HepG2 (cell line): ENCODE results near the gene TTC6. TPM values are rescaled to one million over a fixed set of nuclear protein-coding genes. Genes with fewer than 3 reads are reported as not detected.

ENCODE experiments used
- CBX2 ChIP-seq, 2 experiments: fragments of 200-600 bp in 1 of 2; sonication (generic); formaldehyde crosslinking in 1 of 2; IDR thresholded peaks; 2 replicates each; pipeline versions ENCODE4 v1.7.0 to v1.8.1; 2018 to 2022; ENCODE audit warnings: low read depth in 2 of 2, low read length in 1 of 2, mild to moderate bottlenecking in 1 of 2, missing genetic modification reagents in 1 of 2
- CENPBD1 ChIP-seq: sonication (generic); formaldehyde crosslinking; IDR thresholded peaks from 2 replicates; pipeline ENCODE4 v1.8.0; 2022; ENCODE audit warnings: missing genetic modification reagents, low read depth, mild to moderate bottlenecking, borderline replicate concordance
- ELK4 ChIP-seq: sonication (generic); formaldehyde crosslinking; IDR thresholded peaks from 2 replicates; pipeline ENCODE4 v1.9.0; 2021; ENCODE audit warnings: missing genetic modification reagents, borderline replicate concordance
- FIP1L1 ChIP-seq: fragments of 200-400 bp; formaldehyde crosslinking; IDR thresholded peaks from 2 replicates; pipeline ENCODE4 v1.6.1; 2018; ENCODE audit warnings: low read depth, mild to moderate bottlenecking, low read length, moderate library complexity, borderline replicate concordance; ENCODE audit not compliant: insufficient read depth
- HOMEZ ChIP-seq: IDR thresholded peaks from 2 replicates; pipeline ENCODE4 v1.6.1; 2016; ENCODE audit warnings: low read depth
- KAT8 ChIP-seq: IDR thresholded peaks from 2 replicates; pipeline ENCODE4 v1.6.1; 2016; ENCODE audit warnings: missing genetic modification reagents, missing compliant biosample characterization
- KLF11 ChIP-seq: IDR thresholded peaks from 2 replicates; pipeline ENCODE4 v1.6.1; 2016; ENCODE audit warnings: missing compliant biosample characterization
- MED13 ChIP-seq: sonication (generic); formaldehyde crosslinking; IDR thresholded peaks from 2 replicates; pipeline ENCODE4 v1.5.0; 2020; ENCODE audit warnings: missing genetic modification reagents
- PHF20 ChIP-seq: sonication (generic); formaldehyde crosslinking; IDR thresholded peaks from 2 replicates; pipeline ENCODE4 v1.5.0; 2020; ENCODE audit warnings: mild to moderate bottlenecking, missing genetic modification reagents
- RAD21 ChIP-seq: fragments of 450-650 bp; formaldehyde crosslinking; IDR thresholded peaks from 2 replicates; pipeline ENCODE4 v1.5.0; 2020; ENCODE audit warnings: mild to moderate bottlenecking
- RBM22 ChIP-seq: fragments of 200-400 bp; formaldehyde crosslinking; optimal IDR thresholded peaks from 2 replicates; pipeline ENCODE3; 2017; ENCODE audit warnings: mild to moderate bottlenecking, low read length, moderate library complexity
- THRA ChIP-seq: sonication (generic); formaldehyde crosslinking; IDR thresholded peaks from 2 replicates; pipeline ENCODE4 v1.4.0; 2020; ENCODE audit warnings: missing genetic modification reagents, borderline replicate concordance
- ZMYM2 ChIP-seq: sonication (generic); formaldehyde crosslinking; IDR thresholded peaks from 2 replicates; pipeline ENCODE4 v1.8.0; 2022; ENCODE audit warnings: mild to moderate bottlenecking, missing genetic modification reagents
- ZNF563 ChIP-seq: sonication (generic); formaldehyde crosslinking; IDR thresholded peaks from 2 replicates; pipeline ENCODE4 v1.8.0; 2022; ENCODE audit warnings: mild to moderate bottlenecking, moderate library complexity, missing genetic modification reagents
- ZNF567 ChIP-seq: sonication (generic); formaldehyde crosslinking; IDR thresholded peaks from 2 replicates; pipeline ENCODE4 v1.8.1; 2023; ENCODE audit warnings: mild to moderate bottlenecking, missing genetic modification reagents, borderline replicate concordance
- polyA plus RNA-seq, 8 experiments: library from polyadenylated mRNA; depleted of rRNA in 3 of 8; stranded (reverse) in 7 of 8; unstranded in 1 of 8; fragments of >200 nt; fragmentation: Illumina TruSeq in 4 of 8; extraction: Trizol in 4 of 8; gene quantifications; 2 replicates each; pipeline versions ENCODE4 v1.2.1 to v1.2.3, GENCODE V29; 2011 to 2016; ENCODE audit warnings: low read depth in 4 of 8, missing spikeins in 1 of 8, mixed read lengths in 1 of 8; ENCODE audit not compliant: insufficient read depth in 1 of 8
- total RNA-seq, 5 experiments: library from RNA; depleted of rRNA; stranded (reverse); fragments of >200 nt; fragmentation: Illumina TruSeq; extraction: Trizol; gene quantifications; 2 replicates each; pipeline ENCODE4 v1.2.3, GENCODE V29; 2016; ENCODE audit warnings: low read depth in 1 of 5
- TF ChIP-seq, protein P1 (sequence below): sonication (generic); formaldehyde crosslinking; IDR thresholded peaks from 2 replicates; pipeline ENCODE4 v1.5.0; 2020; ENCODE audit warnings: mild to moderate bottlenecking, missing genetic modification reagents
- TF ChIP-seq, protein P2 (sequence below): sonication (generic); formaldehyde crosslinking; conservative IDR thresholded peaks from 2 replicates; pipeline ENCODE4 v1.4.0; 2020; ENCODE audit warnings: missing genetic modification reagents

The TTC6 gene
- total and polyA plus RNA-seq, 2 of the 13 experiments (the other 11 are each of a cell fraction or from before 2014, with no cell fraction given): 9.3 to 27.4 TPM

DNA sequence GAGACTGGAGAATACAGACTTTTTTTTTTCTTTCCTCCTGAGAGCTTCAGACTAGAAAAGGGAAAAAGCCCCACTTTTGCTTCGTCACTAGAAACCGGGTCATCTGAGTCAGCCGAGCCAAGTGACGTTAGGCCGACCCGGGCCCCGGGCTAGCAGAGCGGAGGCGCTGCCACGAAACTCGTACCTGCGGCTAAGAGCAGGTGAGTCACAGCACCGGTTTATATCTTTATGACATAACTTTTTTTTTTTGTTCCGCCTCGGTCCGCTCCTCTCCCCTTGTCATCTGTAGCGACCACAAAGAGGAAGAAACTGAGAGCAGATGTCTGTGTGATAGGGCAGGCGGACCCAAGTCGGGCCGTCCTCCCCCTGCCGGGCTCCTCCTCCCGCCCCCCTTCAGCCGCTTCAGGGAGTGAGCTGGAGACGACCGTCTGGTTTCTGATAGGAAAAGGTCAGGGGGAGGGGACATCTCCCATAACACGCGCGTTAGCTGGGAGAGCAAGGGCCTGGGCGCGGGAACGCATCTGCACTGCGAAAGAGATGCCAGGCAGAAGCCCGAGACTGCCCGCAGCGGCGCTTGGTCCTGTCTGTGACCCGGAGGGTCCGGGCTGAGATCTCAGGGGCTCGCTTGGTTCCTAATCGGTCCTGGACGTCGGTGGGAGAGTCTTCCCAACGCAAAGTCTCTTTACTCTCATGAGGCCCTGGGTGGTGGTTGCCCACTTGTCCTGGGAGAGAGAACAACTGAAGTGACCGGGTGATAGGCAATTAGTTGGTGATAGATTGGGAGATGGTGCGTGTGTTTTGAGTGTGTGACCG, 586 bp downstream of the TTC6 start (continued):
- TF ChIP-seq, protein P1, sequence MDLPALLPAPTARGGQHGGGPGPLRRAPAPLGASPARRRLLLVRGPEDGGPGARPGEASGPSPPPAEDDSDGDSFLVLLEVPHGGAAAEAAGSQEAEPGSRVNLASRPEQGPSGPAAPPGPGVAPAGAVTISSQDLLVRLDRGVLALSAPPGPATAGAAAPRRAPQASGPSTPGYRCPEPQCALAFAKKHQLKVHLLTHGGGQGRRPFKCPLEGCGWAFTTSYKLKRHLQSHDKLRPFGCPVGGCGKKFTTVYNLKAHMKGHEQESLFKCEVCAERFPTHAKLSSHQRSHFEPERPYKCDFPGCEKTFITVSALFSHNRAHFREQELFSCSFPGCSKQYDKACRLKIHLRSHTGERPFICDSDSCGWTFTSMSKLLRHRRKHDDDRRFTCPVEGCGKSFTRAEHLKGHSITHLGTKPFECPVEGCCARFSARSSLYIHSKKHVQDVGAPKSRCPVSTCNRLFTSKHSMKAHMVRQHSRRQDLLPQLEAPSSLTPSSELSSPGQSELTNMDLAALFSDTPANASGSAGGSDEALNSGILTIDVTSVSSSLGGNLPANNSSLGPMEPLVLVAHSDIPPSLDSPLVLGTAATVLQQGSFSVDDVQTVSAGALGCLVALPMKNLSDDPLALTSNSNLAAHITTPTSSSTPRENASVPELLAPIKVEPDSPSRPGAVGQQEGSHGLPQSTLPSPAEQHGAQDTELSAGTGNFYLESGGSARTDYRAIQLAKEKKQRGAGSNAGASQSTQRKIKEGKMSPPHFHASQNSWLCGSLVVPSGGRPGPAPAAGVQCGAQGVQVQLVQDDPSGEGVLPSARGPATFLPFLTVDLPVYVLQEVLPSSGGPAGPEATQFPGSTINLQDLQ (CRISPR knock-in tag): peak; percentile 67; the same call in 1 of the 2 replicates
- TF ChIP-seq FIP1L1: 0 out of 2 replicates have a peak, but pooled peaks have one; percentile 50
- TF ChIP-seq HOMEZ (CRISPR knock-in tag): peak; percentile 99
- TF ChIP-seq RBM22: peak; percentile 83
- TF ChIP-seq MED13: peak; percentile 80
- peak; percentile 73; the same call in 1 of the 2 replicates for TF ChIP-seq KLF11 (CRISPR knock-in tag)
- peak; percentile 88 for TF ChIP-seq THRA (CRISPR knock-in tag)
- TF ChIP-seq RAD21 (CRISPR knock-in tag): peak; percentile 48
- peak; percentile 87; the same call in 1 of the 2 replicates for TF ChIP-seq ZNF563 (CRISPR knock-in tag)
- no peak for TF ChIP-seq ZMYM2
- peak; percentile 59; the same call in 1 of the 2 replicates for TF ChIP-seq PHF20 (CRISPR knock-in tag)
- TF ChIP-seq CBX2 (IDR thresholded peaks at IDR 0.05; ENCODE audit: low read depth, low read length): no peak
- peak; percentile 26; the same call in 1 of the 2 replicates for TF ChIP-seq CBX2 (CRISPR knock-in tag; IDR thresholded peaks at IDR 0.05; ENCODE audit: low read depth)
- TF ChIP-seq ELK4 (CRISPR knock-in tag): peak; percentile 45; the same call in 1 of the 2 replicates
- TF ChIP-seq KAT8 (CRISPR knock-in tag): peak; percentile 88
- TF ChIP-seq CENPBD1: peak; percentile 59; the same call in 1 of the 2 replicates
- TF ChIP-seq, protein P2, sequence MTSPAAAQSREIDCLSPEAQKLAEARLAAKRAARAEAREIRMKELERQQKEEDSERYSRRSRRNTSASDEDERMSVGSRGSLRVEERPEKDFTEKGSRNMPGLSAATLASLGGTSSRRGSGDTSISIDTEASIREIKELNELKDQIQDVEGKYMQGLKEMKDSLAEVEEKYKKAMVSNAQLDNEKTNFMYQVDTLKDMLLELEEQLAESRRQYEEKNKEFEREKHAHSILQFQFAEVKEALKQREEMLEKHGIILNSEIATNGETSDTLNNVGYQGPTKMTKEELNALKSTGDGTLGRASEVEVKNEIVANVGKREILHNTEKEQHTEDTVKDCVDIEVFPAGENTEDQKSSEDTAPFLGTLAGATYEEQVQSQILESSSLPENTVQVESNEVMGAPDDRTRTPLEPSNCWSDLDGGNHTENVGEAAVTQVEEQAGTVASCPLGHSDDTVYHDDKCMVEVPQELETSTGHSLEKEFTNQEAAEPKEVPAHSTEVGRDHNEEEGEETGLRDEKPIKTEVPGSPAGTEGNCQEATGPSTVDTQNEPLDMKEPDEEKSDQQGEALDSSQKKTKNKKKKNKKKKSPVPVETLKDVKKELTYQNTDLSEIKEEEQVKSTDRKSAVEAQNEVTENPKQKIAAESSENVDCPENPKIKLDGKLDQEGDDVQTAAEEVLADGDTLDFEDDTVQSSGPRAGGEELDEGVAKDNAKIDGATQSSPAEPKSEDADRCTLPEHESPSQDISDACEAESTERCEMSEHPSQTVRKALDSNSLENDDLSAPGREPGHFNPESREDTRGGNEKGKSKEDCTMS (CRISPR knock-in tag): no peak
- TF ChIP-seq ZNF567 (CRISPR knock-in tag): peak; percentile 56; the same call in 1 of the 2 replicates
